ENCODE measurements around the gene RESP18.

RESP18 gene

DNA sequence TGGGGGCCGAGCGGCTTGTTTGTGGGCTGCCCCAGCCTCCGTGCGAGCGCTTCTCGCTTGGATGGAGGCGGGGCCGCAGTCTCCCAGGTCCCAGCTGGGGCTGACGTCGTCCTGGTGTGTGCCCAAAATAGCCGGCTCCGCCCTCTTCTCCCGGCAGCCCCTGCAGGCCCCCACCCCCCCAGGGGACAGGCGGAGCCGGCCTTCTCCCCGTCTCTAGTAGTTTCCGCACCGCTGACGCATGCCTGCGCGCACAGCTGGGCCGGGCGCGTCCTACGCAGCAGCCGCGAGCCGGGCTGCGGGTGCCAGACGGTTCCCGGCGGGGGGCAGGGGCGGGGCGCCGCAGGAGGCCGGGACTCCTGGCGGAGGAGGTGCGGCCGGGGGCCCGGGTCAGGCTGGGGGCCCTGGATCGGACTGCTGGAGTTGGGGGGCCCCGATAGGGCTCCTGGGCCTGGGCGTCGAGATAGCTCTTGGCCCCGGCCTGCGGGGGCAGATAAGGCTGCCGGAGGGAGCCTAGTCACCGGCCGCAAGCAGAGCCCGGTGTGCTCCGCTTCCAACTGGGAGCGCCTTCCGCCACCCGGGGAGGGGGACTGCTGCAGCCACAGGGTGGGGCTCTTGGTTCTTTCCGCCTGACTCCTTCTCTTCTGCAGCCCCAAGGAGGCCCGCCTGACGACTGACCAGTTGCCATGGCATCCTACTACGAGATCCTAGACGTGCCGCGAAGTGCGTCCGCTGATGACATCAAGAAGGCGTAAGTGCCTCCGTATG, 53.2 kb downstream of the RESP18 start, which contains the start of gene DNAJB2:
Gene DNAJB2 (plus strand): TSS at position 216 of the 765 bp plus-strand sequence. CDS start 468 bp downstream, at position 684.
- TF ChIP-seq, protein P1, sequence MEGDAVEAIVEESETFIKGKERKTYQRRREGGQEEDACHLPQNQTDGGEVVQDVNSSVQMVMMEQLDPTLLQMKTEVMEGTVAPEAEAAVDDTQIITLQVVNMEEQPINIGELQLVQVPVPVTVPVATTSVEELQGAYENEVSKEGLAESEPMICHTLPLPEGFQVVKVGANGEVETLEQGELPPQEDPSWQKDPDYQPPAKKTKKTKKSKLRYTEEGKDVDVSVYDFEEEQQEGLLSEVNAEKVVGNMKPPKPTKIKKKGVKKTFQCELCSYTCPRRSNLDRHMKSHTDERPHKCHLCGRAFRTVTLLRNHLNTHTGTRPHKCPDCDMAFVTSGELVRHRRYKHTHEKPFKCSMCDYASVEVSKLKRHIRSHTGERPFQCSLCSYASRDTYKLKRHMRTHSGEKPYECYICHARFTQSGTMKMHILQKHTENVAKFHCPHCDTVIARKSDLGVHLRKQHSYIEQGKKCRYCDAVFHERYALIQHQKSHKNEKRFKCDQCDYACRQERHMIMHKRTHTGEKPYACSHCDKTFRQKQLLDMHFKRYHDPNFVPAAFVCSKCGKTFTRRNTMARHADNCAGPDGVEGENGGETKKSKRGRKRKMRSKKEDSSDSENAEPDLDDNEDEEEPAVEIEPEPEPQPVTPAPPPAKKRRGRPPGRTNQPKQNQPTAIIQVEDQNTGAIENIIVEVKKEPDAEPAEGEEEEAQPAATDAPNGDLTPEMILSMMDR (IDR thresholded peaks at IDR 0.05; ENCODE audit: insufficient read depth, low read depth, low read length, missing control alignments) = no peak
- peak within 1 kb of the TSS; percentile 68 for H3K4me3 ChIP-seq (ENCODE audit: low read length)
- DNase-seq (ENCODE audit: low read depth) = peak; percentile 100

DNA sequence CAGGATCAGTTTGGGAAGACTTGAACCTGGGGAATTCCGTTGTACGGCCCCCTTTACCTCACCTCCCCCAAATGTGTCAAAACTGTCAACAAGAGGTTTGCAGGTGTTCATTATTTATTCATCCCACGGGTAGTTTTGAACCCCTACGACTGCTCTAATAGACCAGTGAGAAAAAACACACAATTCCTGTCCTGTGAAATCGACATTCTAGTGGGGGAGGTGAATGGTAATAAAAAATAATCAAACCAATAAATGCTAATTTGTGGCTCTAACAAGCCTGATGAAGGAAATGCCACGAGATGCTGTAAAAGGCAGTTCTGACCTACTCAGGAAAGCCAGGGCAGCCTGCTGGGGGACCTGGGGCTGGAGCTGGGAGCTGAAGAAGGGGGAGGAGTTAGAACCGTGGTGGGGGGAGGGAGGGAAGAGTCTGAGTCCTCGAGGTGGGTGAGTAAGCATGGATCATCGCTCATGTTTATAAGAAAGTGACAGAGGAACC, 53.8 kb downstream of the RESP18 start:
- TF ChIP-seq, protein P1 (IDR thresholded peaks at IDR 0.05; ENCODE audit: insufficient read depth, low read depth, low read length, missing control alignments) = no peak
- H3K4me3 ChIP-seq (ENCODE audit: low read length) = peak overlapping the region; percentile 21
- DNase-seq (ENCODE audit: low read depth) = no peak

DNA sequence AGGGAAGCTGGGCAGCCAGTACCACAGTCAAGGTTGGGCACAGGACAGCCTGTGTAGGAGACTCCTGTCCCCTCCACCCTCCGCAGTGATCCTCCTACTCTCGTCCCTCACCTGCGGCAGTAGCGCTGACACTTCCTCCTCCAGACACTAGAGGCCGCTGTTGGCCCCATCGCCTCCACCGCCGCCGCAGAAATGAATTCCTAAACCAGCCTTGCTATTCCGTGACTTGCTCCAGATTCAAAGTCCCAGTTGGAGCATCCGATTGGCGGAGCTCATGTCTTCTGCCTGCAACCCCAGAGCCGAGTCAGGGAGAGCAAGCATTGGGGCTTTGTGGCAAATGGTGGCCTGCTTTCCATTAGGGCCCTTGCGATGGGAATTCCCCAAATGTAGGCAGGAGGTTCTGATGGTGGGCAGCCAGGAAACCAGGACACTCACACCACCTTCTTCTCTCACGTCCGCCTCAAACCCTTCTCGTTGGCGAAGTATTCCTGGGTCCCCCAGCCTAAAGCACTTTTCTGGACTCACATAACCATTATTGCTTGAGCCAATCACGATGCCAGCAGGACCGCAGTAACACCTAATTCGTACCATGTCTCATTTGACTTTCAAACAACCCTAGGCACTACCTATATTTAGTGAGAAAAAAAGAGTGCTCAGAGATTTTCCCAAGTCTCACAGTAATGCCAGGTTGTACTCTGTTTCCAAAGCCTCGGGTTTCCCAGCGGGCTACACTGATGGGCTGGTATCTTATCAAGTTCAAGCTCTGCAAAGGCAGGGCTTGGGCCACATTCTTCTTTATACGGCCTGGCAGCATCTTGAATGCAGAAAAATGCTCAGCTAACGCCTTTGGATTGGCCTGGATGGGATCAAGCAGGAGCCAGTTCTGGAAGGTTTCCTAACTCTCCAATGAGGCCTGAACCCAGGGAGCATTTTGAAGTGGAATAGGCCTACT, 54.6 kb downstream of the RESP18 start:
- TF ChIP-seq, protein P1 (IDR thresholded peaks at IDR 0.05; ENCODE audit: insufficient read depth, low read depth, low read length, missing control alignments) = peak; percentile 98
- no peak overlapping the region for H3K4me3 ChIP-seq (ENCODE audit: low read length)
- DNase-seq (ENCODE audit: low read depth) = peak; percentile 80
